ENCODE data around the gene CDA.

- TF ChIP-seq CTCF (IDR thresholded peaks at IDR 0.05) (no peak), POLR2A (IDR thresholded peaks at IDR 0.05) (no peak)
Observed at GRCh38 chr1:20594746-20595145, 5.8 kb downstream of the CDA start.

Measured in thyroid gland (tissue), 4 donors.